ENCODE results near the gene GH2. TPM values are rescaled to one million over a fixed set of nuclear protein-coding genes. Genes with fewer than 3 reads are reported as not detected.
"Not testable (repeated sequence)": the region's sequence is repeated elsewhere in the genome, so short reads cannot be mapped to it uniquely, and the experiment has no call there.

Gene GH2
- total RNA-seq, 4 donors from 2014 or later, result not detected

DNA sequence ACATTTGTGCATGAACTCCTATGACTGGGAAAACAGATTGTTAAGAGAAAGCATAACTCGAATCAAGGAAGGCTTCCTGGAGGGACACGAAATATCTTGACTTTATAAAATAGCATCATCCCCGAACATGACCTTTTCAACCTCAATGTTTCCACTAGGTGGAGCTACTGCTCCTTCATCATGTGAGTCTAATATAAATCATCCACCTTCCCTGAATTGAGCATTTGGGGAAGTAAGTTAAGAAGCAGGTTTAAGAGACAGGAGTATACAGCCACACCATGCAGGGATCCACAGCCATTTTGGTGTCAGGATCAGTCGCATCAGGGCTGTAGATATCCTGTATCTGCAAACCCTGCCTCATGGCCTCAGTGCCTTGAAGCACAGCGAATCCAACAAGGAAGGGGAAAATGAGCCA lies 22.1 kb upstream of the GH2 start:
- DNase-seq; intact Hi-C loops (cut with DNase I; ENCODE audit: low total_unique reads); H3K36me3 ChIP-seq; H3K27me3 ChIP-seq; H3K4me3 ChIP-seq; H3K4me1 ChIP-seq; H3K27ac ChIP-seq; H3K9me3 ChIP-seq: not testable (repeated sequence)
- peak in 1 of 4 experiments; percentile 18 for TF ChIP-seq CTCF (IDR thresholded peaks at IDR 0.05)

GRCh38 chr17:63901971-63902370 lies 20.2 kb upstream of the GH2 start:
- DNase-seq; H3K27me3 ChIP-seq; H3K36me3 ChIP-seq; H3K27ac ChIP-seq; intact Hi-C loops (cut with DNase I; ENCODE audit: low total_unique reads); H3K9me3 ChIP-seq; H3K4me1 ChIP-seq; H3K4me3 ChIP-seq: not testable (repeated sequence)

DNA sequence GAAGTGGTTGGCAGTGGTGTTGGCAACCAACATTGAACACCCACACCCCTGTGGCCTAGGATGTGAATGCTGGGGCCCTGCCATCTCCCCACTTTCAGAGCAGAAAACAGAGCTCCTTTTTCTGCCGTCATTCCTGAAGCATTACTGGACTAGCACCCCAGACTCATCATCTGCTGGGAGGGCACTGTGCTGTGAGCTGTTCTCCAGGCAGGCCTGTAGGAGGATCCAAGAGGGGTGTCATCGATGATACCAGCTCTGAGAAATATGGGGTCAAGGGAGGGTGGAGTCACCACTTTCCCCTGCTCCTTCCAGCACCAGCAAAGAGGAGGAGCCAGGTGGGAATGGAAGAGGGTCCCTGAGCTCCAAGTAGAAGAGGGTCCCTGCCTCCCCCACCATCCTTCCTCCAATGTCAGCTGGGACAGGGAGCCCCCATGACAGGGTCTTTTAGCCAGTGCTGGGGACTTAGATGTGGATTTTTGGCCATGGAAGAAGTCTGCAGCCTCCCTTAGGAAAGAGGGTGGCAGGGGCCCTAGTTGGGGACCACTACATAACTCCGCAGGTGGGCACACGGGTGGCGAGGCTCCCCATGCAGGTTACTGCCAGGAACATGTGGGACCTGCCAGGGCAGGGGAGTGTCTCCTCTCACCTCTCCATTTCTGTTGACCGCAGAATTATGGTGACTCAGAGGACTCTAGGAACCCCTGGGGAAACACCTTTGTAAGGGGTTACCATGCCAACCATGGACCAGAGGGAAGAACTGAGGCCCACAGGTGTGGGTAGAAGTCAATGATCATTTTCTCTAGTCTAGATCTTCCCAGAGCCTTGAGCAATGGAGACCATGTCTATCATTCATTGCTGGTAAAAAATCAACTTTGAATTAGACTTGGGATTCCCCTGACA lies 17.4 kb upstream of the GH2 start:
- not testable (repeated sequence) for H3K27me3 ChIP-seq, H3K4me1 ChIP-seq

GRCh38 chr17:63896524-63897354 lies 15.0 kb upstream of the GH2 start, which contains the start of gene CSH1:
Gene CSH1 (minus strand): TSS chr17:63896574. CDS start chr17:63896511, 63 bp downstream.
- DNase-seq; intact Hi-C loops (cut with DNase I; ENCODE audit: low total_unique reads); H3K27me3 ChIP-seq; H3K4me1 ChIP-seq; H3K36me3 ChIP-seq; H3K9me3 ChIP-seq; H3K4me3 ChIP-seq; H3K27ac ChIP-seq: not testable (repeated sequence)

More for the DNA sequence above, 17.4 kb upstream of the GH2 start:
- intact Hi-C loops (cut with DNase I; ENCODE audit: low total_unique reads); DNase-seq; H3K36me3 ChIP-seq; H3K9me3 ChIP-seq; H3K27ac ChIP-seq; H3K4me3 ChIP-seq: not testable (repeated sequence)

- not testable (repeated sequence) for DNase-seq, H3K27ac ChIP-seq
Measured at GRCh38 chr17:63894821-63895220, 13.1 kb upstream of the GH2 start.

GRCh38 chr17:63894021-63894420 lies 12.3 kb upstream of the GH2 start:
- intact Hi-C loops (cut with DNase I; ENCODE audit: low total_unique reads); H3K4me3 ChIP-seq; H3K36me3 ChIP-seq; H3K9me3 ChIP-seq; H3K4me1 ChIP-seq; H3K27me3 ChIP-seq; H3K27ac ChIP-seq; DNase-seq: not testable (repeated sequence)

More at GRCh38 chr17:63894821-63895220, 13.1 kb upstream of the GH2 start:
- H3K9me3 ChIP-seq; intact Hi-C loops (cut with DNase I; ENCODE audit: low total_unique reads); H3K36me3 ChIP-seq; H3K4me1 ChIP-seq; H3K27me3 ChIP-seq; H3K4me3 ChIP-seq: not testable (repeated sequence)

GRCh38 chr17:63892316-63893037 lies 10.7 kb upstream of the GH2 start:
- H3K9me3 ChIP-seq; H3K27me3 ChIP-seq; H3K4me1 ChIP-seq; DNase-seq; H3K36me3 ChIP-seq; H3K4me3 ChIP-seq; H3K27ac ChIP-seq; intact Hi-C loops (cut with DNase I; ENCODE audit: low total_unique reads): not testable (repeated sequence)
